Ectodermal cell (in vitro differentiated cells): Measurements from ENCODE around the gene NOP56.

Experiments
- H3K27ac ChIP-seq: 2 replicates; pipeline ENCODE4 v1.7.0; 2013; ENCODE audit warnings: mild to moderate bottlenecking, low read depth, low read length; ENCODE audit not compliant: insufficient read depth, poor library complexity, severe bottlenecking
- H3K27me3 ChIP-seq: 2 replicates; pipeline ENCODE4 v1.7.0; 2013; ENCODE audit warnings: mild to moderate bottlenecking, low read length; ENCODE audit not compliant: insufficient read depth, control insufficient read depth, poor library complexity, severe bottlenecking
- H3K36me3 ChIP-seq: one replicate; pipeline ENCODE4 v1.7.0; 2013; ENCODE audit warnings: low read length; ENCODE audit not compliant: control insufficient read depth, insufficient read depth
- H3K4me1 ChIP-seq: one replicate; pipeline ENCODE4 v1.7.0; 2013; ENCODE audit warnings: low read length; ENCODE audit not compliant: control insufficient read depth, insufficient read depth
- H3K4me3 ChIP-seq: 2 replicates; pipeline ENCODE4 v1.7.0; 2013; ENCODE audit warnings: low read depth, low read length, control low read depth; ENCODE audit not compliant: insufficient read depth
- H3K9me3 ChIP-seq: 2 replicates; pipeline ENCODE4 v1.7.0; 2013; ENCODE audit warnings: mild to moderate bottlenecking, low read length, moderate library complexity; ENCODE audit not compliant: control insufficient read depth
- WGBS, 2 experiments: methylation state at CpG; one replicate each; pipeline ENCODE4 v1.1.7; 2013; ENCODE audit warnings: missing lambda C conversion rate in 2 of 2; 5-methylcytosine and 5-hydroxymethylcytosine counted together

The NOP56 gene

GRCh38 chr20:2699775-2700413, 47.5 kb downstream of the NOP56 start:
- H3K27me3 ChIP-seq, result peaks cover 58% of the 10 kb centered on the region
- 72 to 73% methylated on average over 5 of the region's 5 CpGs for WGBS, 2 experiments
- H3K4me1 ChIP-seq, result peaks cover 8% of the 10 kb centered on the region
- H3K4me3 ChIP-seq, result no peak overlapping the region
- H3K9me3 ChIP-seq, result no peaks in the 10 kb centered on the region
- H3K27ac ChIP-seq, result no peak overlapping the region
- H3K36me3 ChIP-seq, result no peaks in the 10 kb centered on the region

GRCh38 chr20:2700913-2701620, 48.6 kb downstream of the NOP56 start:
- H3K27ac ChIP-seq, result no peak overlapping the region
- no peaks in the 10 kb centered on the region for H3K9me3 ChIP-seq
- H3K4me1 ChIP-seq, result peaks cover 4% of the 10 kb centered on the region
- WGBS, 2 experiments, result 46 to 51% methylated on average over 9 of the region's 9 CpGs
- H3K4me3 ChIP-seq, result no peak overlapping the region
- H3K27me3 ChIP-seq, result peaks cover 50% of the 10 kb centered on the region
- H3K36me3 ChIP-seq, result no peaks in the 10 kb centered on the region

- H3K27ac ChIP-seq, result no peak overlapping the region
- H3K27me3 ChIP-seq, result peaks cover 48% of the 10 kb centered on the region
- H3K4me1 ChIP-seq, result peaks cover 4% of the 10 kb centered on the region
- H3K4me3 ChIP-seq, result no peak overlapping the region
- whole genome bisulfite sequencing, 2 experiments, result 17 to 19% methylated on average over 5 of the region's 5 CpGs
- H3K9me3 ChIP-seq, result no peaks in the 10 kb centered on the region
- H3K36me3 ChIP-seq, result no peaks in the 10 kb centered on the region
Observed at GRCh38 chr20:2701671-2702081, 49.2 kb downstream of the NOP56 start.

GRCh38 chr20:2703716-2704475, 51.5 kb downstream of the NOP56 start:
- H3K4me3 ChIP-seq, result no peak overlapping the region
- peaks cover 20% of the 10 kb centered on the region for H3K4me1 ChIP-seq
- no peaks in the 10 kb centered on the region for H3K36me3 ChIP-seq
- H3K27ac ChIP-seq, result no peak overlapping the region
- H3K9me3 ChIP-seq, result no peaks in the 10 kb centered on the region
- 88 to 90% methylated on average over 8 of the region's 8 CpGs for WGBS, 2 experiments
- H3K27me3 ChIP-seq, result peaks cover 40% of the 10 kb centered on the region

- peaks cover 28% of the 10 kb centered on the region for H3K4me1 ChIP-seq
- no peak overlapping the region for H3K4me3 ChIP-seq
- no peak overlapping the region for H3K27ac ChIP-seq
- no peaks in the 10 kb centered on the region for H3K9me3 ChIP-seq
- H3K36me3 ChIP-seq, result no peaks in the 10 kb centered on the region
- WGBS, 2 experiments, result 66 to 71% methylated on average over 14 of the region's 14 CpGs
- peaks cover 20% of the 10 kb centered on the region for H3K27me3 ChIP-seq
Observed at GRCh38 chr20:2705931-2706645, 53.7 kb downstream of the NOP56 start.

GRCh38 chr20:2706688-2707352, 54.4 kb downstream of the NOP56 start:
- Histone ChIP-seq H3K9me3 (no peaks in the 10 kb centered on the region), H3K27me3 (peaks cover 14% of the 10 kb centered on the region), H3K4me3 (no peak overlapping the region), H3K36me3 (no peaks in the 10 kb centered on the region), H3K27ac (no peak overlapping the region), H3K4me1 (peaks cover 28% of the 10 kb centered on the region)
- 83 to 84% methylated on average over 6 of the region's 6 CpGs for WGBS, 2 experiments

- H3K9me3 ChIP-seq, result no peaks in the 10 kb centered on the region
- H3K27ac ChIP-seq, result no peak overlapping the region
- peaks cover 8% of the 10 kb centered on the region for H3K27me3 ChIP-seq
- peaks cover 28% of the 10 kb centered on the region for H3K4me1 ChIP-seq
- H3K36me3 ChIP-seq, result no peaks in the 10 kb centered on the region
- WGBS, 2 experiments, result 81 to 83% methylated on average over 12 of the region's 12 CpGs
- H3K4me3 ChIP-seq, result no peak overlapping the region
Observed at GRCh38 chr20:2707353-2708072, 55.1 kb downstream of the NOP56 start.
